Measurements from ENCODE around the gene LSM4.

DNA sequence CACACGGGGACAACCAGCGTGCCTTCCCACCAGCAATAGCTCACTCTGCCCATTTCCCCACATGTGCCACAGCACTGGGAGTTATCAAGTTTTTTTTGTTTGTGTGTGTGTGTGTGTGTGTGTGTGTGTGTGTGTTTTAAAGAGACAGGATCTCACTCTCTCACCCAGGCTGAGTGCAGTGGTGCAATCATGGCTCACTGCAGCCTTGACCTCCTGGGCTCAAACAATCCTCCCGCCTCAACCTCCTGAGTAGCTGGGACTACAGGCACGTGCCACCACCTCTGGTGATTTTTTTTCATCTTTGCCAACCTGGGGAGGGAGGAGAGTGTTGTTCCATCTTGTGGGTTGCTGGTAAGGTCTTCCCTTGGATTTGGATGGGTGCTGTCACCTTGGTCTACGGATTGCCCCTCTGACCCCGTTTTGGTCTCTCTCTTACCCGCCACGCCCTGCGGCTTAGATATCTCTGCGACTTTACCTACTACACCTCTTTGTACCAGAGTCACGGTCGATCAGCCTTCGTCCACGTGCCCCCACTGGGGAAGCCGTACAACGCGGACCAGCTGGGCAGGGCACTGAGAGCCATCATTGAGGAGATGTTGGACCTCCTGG, 40.2 kb upstream of the LSM4 start:
- TF ChIP-seq YY1 (tag by site-specific recombination; IDR thresholded peaks at IDR 0.05) (no peak), ZNF138 (tag by site-specific recombination; IDR thresholded peaks at IDR 0.05; ENCODE audit: borderline replicate concordance) (no peak), OVOL3 (tag by site-specific recombination; IDR thresholded peaks at IDR 0.05) (no peak), SETDB1 (IDR thresholded peaks at IDR 0.05; ENCODE audit: insufficient read length, low read length) (no peak)
- TF ChIP-seq, protein P1, sequence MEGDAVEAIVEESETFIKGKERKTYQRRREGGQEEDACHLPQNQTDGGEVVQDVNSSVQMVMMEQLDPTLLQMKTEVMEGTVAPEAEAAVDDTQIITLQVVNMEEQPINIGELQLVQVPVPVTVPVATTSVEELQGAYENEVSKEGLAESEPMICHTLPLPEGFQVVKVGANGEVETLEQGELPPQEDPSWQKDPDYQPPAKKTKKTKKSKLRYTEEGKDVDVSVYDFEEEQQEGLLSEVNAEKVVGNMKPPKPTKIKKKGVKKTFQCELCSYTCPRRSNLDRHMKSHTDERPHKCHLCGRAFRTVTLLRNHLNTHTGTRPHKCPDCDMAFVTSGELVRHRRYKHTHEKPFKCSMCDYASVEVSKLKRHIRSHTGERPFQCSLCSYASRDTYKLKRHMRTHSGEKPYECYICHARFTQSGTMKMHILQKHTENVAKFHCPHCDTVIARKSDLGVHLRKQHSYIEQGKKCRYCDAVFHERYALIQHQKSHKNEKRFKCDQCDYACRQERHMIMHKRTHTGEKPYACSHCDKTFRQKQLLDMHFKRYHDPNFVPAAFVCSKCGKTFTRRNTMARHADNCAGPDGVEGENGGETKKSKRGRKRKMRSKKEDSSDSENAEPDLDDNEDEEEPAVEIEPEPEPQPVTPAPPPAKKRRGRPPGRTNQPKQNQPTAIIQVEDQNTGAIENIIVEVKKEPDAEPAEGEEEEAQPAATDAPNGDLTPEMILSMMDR (tag by site-specific recombination; IDR thresholded peaks at IDR 0.05), result no peak
